Astrocyte of the spinal cord (primary cell): ENCODE measurements around the gene PRDM1.

ENCODE experiments used
- DNase-seq: peaks from one replicate; pipeline ENCODE4 v3.0.0; 2011; ENCODE audit warnings: low read depth, low spot score
- H3K4me3 ChIP-seq: 2 replicates; pipeline ENCODE4 v1.5.1; 2011; ENCODE audit warnings: low read depth, mild to moderate bottlenecking, low read length, moderate library complexity
- CTCF ChIP-seq: IDR thresholded peaks from 2 replicates; pipeline ENCODE4 v1.5.1; 2012; ENCODE audit warnings: low read depth, mild to moderate bottlenecking, low read length, inconsistent platforms
- in situ Hi-C: cut with HindIII; loops from 2 replicates; pipeline ENCODE4 v1.10.0; 2017; ENCODE audit warnings: low sequenced_read_pairs

Gene PRDM1

GRCh38 chr6:106082735-106083398 is 3.3 kb upstream of the PRDM1 start:
- no peak for TF ChIP-seq CTCF
- in situ Hi-C loops, result no loop called here
- no peak overlapping the region for H3K4me3 ChIP-seq
- DNase-seq, result peak; percentile 54

- no peak for DNase-seq
- H3K4me3 ChIP-seq, result no peak overlapping the region
- TF ChIP-seq CTCF, result no peak
- in situ Hi-C loops, result no loop called here
Measured at GRCh38 chr6:106083618-106084017, 2.5 kb upstream of the PRDM1 start.

DNA sequence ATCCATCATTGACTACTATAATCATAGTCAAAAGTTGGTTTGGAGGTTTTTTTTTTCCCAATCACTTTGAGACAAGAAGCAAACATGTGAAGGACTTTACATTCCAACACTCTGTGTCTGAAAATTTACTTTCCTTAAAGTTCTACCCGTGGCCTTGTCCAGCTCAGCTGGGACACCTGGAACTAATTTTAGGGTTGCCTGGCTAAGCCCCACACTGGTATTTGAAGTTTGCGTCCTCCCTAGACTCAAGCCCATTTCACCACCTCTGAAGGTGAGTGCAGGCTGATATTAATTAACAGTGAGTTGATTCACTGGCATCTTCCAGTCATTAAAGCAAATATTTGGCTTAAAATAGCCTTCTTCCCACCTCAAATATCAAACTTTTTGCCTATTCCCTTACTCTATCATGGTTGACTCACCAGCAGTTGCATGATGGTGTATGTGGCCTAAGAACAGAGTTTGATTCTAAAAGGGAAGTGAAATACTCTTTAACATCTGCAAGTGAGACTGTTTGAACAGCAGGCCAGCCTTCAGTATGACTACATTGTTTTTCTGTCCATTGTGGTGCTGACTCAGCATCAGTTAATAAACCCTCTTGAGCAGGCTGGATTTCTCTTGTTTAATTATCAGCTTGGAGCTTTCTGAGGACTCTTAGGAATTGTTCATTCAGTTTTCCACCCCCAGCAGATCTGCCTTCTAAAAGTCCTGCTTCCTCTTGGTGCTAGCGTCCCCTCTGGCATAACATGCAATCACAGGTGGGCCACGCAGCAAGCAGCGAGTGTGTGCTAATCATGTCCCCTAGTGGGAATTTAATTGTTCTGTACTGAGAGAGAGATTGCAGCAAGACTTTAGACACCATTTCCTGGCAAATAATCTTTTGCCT is 1.8 kb upstream of the PRDM1 start:
- peak; percentile 86 for DNase-seq
- H3K4me3 ChIP-seq, result no peak overlapping the region
- in situ Hi-C loops, result no loop called here
- peak; percentile 84 for TF ChIP-seq CTCF

DNA sequence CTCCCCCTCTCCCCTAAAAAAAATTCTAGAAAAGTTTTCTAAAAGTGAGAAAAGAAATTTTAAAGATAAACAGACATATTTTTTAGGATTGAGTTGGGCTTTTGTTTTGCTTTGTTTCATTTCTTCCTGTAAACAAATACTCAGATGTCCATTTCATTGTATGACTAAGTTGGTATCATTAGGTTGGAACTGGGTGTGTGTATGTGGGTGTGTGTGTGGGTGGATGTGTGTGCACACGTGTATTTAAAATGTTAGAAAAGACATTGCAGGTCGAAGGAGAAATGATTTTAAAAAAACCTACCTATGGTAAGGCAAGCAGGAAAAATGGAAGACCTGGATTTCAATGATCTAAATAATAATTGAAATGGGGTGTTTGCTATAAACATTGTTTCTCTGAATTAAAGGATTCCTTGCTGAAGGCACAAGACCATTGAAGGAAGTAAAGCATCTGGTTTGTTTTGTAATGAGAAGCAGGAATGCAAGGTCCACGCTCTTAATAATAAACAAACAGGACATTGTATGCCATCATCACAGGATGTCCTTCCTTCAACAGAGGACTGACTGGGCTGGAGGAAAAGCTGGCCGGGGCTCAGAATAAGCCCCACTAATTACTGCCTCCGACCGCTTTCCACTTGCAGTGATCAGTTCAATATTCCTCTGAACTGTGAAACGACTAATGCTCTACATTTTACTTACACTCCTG is 996 bp upstream of the PRDM1 start:
- peak overlapping the region; percentile 67 for H3K4me3 ChIP-seq
- peak; percentile 43 for DNase-seq
- in situ Hi-C loops, result no loop called here
- TF ChIP-seq CTCF, result no peak

DNA sequence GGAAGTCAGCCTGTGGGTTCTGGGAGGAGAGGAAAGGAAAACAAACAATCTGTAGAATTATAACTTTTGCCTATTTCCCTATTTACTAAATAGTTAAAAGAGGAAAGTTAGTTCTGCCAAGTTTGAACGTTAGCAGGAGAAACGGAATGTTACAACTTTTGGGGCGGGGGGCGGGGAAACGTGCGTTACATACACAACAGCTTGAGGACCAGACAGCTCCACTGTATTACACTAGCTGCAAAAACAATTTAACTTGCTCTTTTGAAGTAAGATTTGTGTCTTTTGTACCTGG is 498 bp upstream of the PRDM1 start:
- peak overlapping the region; percentile 67 for H3K4me3 ChIP-seq
- in situ Hi-C loops, result no loop called here
- TF ChIP-seq CTCF, result no peak
- DNase-seq, result peak; percentile 12

DNA sequence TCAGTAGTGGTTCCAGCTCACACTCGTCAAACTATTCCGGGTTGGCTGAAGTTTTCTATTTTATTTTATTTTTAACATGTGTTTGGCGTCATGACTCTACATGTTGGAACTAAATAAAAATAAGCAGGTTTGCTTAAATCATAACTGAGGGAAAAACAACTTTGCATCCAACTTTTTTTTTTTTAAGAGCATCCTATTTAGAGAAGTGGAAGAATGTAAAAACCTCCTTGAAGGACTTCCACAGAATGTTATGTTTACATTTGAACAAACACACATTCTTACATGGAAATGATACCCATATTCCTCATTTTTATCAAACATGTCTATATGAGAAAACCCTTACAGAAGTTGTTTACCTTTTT is 659 bp downstream of the PRDM1 start:
- in situ Hi-C loops, result no loop called here
- TF ChIP-seq CTCF, result no peak
- peak overlapping the region; percentile 67 for H3K4me3 ChIP-seq
- DNase-seq, result no peak
